Activated CD4-positive, alpha-beta T cell treated with anti-CD3 and anti-CD28 coated beads, Interleukin-10, Interleukin-2, amounts not matched to agents 100 ng/mL and 50 ng/mL, durations not matched to agents 16 hours and 8 hours (primary cell): ENCODE measurements around the gene NUFIP2.
A peak's percentile ranks its signal among the peaks of the same experiment; 100 is the strongest.
"Not testable (repeated sequence)": the region's sequence is repeated elsewhere in the genome, so short reads cannot be mapped to it uniquely, and the experiment has no call there.

ENCODE experiments used
- DNase-seq: peaks from one replicate; pipeline ENCODE4 v3.0.0-alpha.2; 2020

Gene NUFIP2

GRCh38 chr17:29237476-29238132 is 56.3 kb downstream of the NUFIP2 start:
- no peak for DNase-seq

- no peak for DNase-seq
These were observed 58.0 kb downstream of the NUFIP2 start for GRCh38 chr17:29235904-29236303.

DNA sequence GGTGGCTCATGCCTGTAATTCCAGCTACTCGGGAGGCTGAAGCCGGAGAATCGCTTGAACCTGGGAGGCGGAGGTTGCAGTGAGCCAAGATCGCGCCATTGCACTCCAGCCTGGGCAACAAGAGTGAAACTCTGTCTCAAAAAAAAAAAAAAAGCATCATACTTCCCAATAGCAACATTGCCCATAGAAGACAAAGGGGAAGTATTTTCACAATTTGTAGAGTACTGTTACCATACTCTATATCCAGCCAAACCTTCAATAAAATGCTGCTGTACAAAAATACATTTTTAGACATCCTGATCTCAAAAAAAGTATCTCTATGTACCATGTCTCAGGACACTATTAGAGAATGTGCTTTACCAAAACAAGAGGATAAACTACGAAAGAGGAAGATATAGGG is 59.0 kb downstream of the NUFIP2 start:
- not testable (repeated sequence) for DNase-seq

DNA sequence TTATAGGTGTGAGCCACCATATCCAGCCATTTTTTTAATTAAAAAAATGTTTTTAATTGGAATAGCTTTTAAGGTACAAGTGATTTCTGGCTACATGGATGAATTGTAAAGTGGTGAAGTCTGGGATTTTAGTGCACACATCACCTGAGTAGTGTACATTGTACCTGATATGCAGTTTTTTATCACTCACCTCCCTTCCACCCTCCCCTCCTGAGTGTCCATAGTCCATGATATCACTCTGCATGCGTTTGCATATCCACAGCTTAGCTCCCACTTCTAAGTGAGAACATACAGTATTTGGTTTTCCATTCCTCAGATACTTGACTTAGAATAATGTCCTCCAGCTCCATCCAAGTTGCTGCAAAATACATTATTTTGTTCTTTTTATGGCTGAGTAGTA is 60.6 kb downstream of the NUFIP2 start:
- no peak for DNase-seq

- no peak for DNase-seq
These were observed 68.6 kb downstream of the NUFIP2 start for GRCh38 chr17:29225396-29225795.

- not testable (repeated sequence) for DNase-seq
These were observed 72.6 kb downstream of the NUFIP2 start for GRCh38 chr17:29221338-29221737.

GRCh38 chr17:29219378-29220047 is 74.4 kb downstream of the NUFIP2 start:
- DNase-seq: peak; percentile 77

GRCh38 chr17:29216856-29217255 is 77.1 kb downstream of the NUFIP2 start:
- DNase-seq: no peak

DNA sequence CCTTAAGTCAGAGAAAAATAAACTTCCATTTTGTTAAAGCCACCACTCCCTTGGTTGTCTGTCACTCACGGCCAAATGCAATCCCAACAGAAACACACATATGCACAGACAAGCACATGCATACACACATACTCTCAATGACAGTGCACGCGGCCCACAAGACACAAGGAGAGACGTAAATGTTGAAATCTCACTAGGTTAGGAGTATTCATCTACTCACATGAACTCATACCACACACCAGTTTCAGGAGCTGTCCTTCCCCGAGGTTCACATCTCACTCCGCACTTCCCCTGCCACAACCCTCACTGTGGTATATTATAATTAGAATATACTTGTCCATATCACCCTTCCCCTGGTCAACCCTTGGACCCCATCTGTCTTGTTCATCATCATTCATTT is 77.8 kb downstream of the NUFIP2 start:
- no peak for DNase-seq

DNA sequence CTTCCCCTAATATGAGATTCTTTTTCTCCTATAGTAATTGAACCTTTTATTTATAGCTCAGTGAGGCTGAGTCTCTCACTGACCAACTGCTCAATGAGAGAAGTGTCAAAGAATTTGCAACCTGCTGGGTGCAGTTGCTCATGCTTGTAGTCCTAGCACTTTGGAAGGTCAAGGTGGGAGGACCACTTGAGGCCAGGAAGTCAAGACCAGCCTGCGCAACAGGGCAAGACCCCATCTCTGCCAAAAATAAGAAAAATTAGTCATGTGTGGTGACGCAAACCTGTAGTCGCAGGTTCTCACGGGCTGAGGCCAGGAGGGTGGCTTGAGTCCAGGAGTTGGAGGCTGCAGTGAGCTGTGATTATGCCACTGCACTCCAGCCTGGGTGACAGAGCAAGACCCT is 78.2 kb downstream of the NUFIP2 start:
- DNase-seq: no peak

GRCh38 chr17:29215174-29215573 is 78.8 kb downstream of the NUFIP2 start:
- DNase-seq: no peak

- DNase-seq: no peak
These were observed 79.5 kb downstream of the NUFIP2 start for GRCh38 chr17:29214215-29215146.

GRCh38 chr17:29212681-29213121 is 81.2 kb downstream of the NUFIP2 start:
- no peak for DNase-seq

DNA sequence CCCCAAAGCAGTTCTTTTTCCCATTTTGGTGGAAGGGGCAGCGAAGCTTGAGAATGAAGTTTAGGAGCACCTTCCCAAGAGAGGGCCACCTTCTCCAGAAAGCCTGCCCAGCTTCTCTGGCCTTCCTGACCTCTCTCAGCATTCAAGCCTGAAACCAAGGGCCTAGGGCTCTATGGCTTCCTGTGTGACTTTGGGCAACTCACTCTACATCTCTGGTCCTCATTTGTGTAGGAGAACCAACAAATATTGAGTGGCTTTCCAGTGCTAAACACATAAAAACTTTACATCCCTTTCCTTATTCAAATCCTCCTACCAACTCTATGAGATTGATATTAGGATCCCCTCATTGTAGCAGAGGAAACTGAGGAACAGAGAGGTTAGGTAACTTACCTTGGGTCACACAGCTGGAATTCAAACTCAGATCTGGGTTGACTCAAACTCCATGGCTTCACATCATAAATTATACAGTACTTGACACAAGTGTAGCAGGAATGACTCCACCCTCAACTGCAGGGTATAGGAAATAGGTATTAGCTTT is 81.8 kb downstream of the NUFIP2 start:
- DNase-seq: no peak

- no peak for DNase-seq
These were observed 83.1 kb downstream of the NUFIP2 start for GRCh38 chr17:29210879-29211278.

- DNase-seq: no peak
These were observed 84.9 kb downstream of the NUFIP2 start for GRCh38 chr17:29209073-29209472.

DNA sequence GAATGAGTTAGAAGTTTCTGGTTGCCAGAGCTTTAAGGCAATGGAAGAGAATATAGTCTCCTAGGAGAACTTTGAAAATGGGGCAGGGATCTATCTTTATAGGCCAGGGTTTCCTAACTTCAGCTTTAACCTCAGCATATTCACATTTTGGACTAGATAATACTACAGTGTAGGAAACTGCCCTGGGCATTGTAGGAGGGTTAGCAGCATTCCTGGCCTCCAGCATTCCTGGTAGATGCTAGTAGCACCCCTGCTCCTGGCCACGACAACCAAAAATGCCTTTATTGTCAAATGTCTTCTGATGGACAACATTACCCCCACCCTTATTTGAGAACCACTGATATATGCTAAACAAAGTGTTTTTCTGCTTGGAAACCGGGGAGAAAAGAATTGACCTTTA is 86.0 kb downstream of the NUFIP2 start:
- DNase-seq: no peak
